ENCODE data around the gene EIF4G3.

EIF4G3 gene

GRCh38 chr1:20814534-20814871 lies 362.2 kb downstream of the EIF4G3 start:
- Histone ChIP-seq H3K9me3 (ENCODE audit: insufficient read depth, low read length) (no peaks in the 10 kb centered on the region), H3K9ac (ENCODE audit: low read length) (no peak overlapping the region), H3K27me3 (ENCODE audit: low read length) (no peaks in the 10 kb centered on the region), H3F3A (ENCODE audit: insufficient read depth) (no peaks in the 10 kb centered on the region), H3K79me2 (ENCODE audit: insufficient read depth, low read length) (no peaks in the 10 kb centered on the region), H3K9me2 (replicated peaks; ENCODE audit: insufficient read depth, low read length) (no peaks in the 10 kb centered on the region), H3K27ac (ENCODE audit: low read depth, low read length) (no peak overlapping the region), H3K36me3 (ENCODE audit: low read length) (peaks cover 12% of the 10 kb centered on the region; the same call in 1 of the 2 replicates), H3K4me2 (ENCODE audit: low read depth, low read length, poor library complexity, severe bottlenecking) (no peak overlapping the region), H2AFZ (ENCODE audit: low read depth, low read length, severe bottlenecking) (no peak overlapping the region), H4K20me1 (ENCODE audit: low read depth, low read length) (no peaks in the 10 kb centered on the region), H3K4me3 (ENCODE audit: insufficient read depth, low read length, poor library complexity, severe bottlenecking) (no peak overlapping the region)
- TF ChIP-seq CTCF (IDR thresholded peaks at IDR 0.05; ENCODE audit: insufficient read depth, low read length, poor library complexity, severe bottlenecking) (no peak), EZH2phosphoT487 (conservative IDR thresholded peaks at IDR 0.05; ENCODE audit: low read length) (no peak)

GRCh38 chr1:20811916-20812315 lies 364.8 kb downstream of the EIF4G3 start:
- H3K79me2 ChIP-seq (ENCODE audit: insufficient read depth, low read length): no peaks in the 10 kb centered on the region
- no peaks in the 10 kb centered on the region for H3K27me3 ChIP-seq (ENCODE audit: low read length)
- H3K9me2 ChIP-seq (replicated peaks; ENCODE audit: insufficient read depth, low read length): no peaks in the 10 kb centered on the region

DNA sequence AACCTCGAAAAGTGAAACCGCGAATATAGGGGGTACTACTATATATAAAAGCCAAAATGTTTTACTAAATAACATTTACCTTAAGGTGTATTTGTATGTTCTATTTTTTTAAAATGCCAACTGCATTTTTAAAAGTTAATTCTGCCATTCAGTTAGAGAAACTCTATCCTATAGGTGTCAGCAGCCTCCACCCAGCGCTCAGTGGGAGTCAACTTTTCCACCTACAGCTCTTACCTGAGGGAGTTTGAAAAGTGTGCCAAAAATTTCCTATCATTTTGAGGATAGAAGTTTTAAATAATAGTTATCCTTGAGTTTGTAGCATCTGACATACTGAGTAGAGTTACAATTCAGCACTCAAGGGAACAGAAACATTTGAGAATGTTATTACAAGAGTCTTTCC lies 383.5 kb downstream of the EIF4G3 start:
- H3K36me3 ChIP-seq (ENCODE audit: low read length): no peaks in the 10 kb centered on the region
- TF ChIP-seq EZH2phosphoT487 (conservative IDR thresholded peaks at IDR 0.05; ENCODE audit: low read length) (no peak), CTCF (IDR thresholded peaks at IDR 0.05; ENCODE audit: insufficient read depth, low read length, poor library complexity, severe bottlenecking) (no peak)
- H4K20me1 ChIP-seq (ENCODE audit: low read depth, low read length): no peaks in the 10 kb centered on the region
- H3K27ac ChIP-seq (ENCODE audit: low read depth, low read length): no peak overlapping the region
- no peak overlapping the region for H3K4me3 ChIP-seq (ENCODE audit: insufficient read depth, low read length, poor library complexity, severe bottlenecking)
- H2AFZ ChIP-seq (ENCODE audit: low read depth, low read length, severe bottlenecking): no peak overlapping the region
- H3K9me2 ChIP-seq (replicated peaks; ENCODE audit: insufficient read depth, low read length): no peaks in the 10 kb centered on the region
- H3K9me3 ChIP-seq (ENCODE audit: insufficient read depth, low read length): no peaks in the 10 kb centered on the region
- H3F3A ChIP-seq (ENCODE audit: insufficient read depth): peaks cover 3% of the 10 kb centered on the region; the same call in 1 of the 2 replicates
- no peak overlapping the region for H3K4me2 ChIP-seq (ENCODE audit: low read depth, low read length, poor library complexity, severe bottlenecking)
- no peaks in the 10 kb centered on the region for H3K27me3 ChIP-seq (ENCODE audit: low read length)
- H3K79me2 ChIP-seq (ENCODE audit: insufficient read depth, low read length): no peaks in the 10 kb centered on the region
- no peak overlapping the region for H3K9ac ChIP-seq (ENCODE audit: low read length)

More at GRCh38 chr1:20811916-20812315, 364.8 kb downstream of the EIF4G3 start:
- Histone ChIP-seq H3K27ac (ENCODE audit: low read depth, low read length) (no peak overlapping the region), H3K9ac (ENCODE audit: low read length) (no peak overlapping the region), H2AFZ (ENCODE audit: low read depth, low read length, severe bottlenecking) (no peak overlapping the region), H3K4me2 (ENCODE audit: low read depth, low read length, poor library complexity, severe bottlenecking) (no peak overlapping the region), H3K9me3 (ENCODE audit: insufficient read depth, low read length) (no peaks in the 10 kb centered on the region), H3K36me3 (ENCODE audit: low read length) (peaks cover 13% of the 10 kb centered on the region; the same call in 1 of the 2 replicates), H3K4me3 (ENCODE audit: insufficient read depth, low read length, poor library complexity, severe bottlenecking) (no peak overlapping the region), H4K20me1 (ENCODE audit: low read depth, low read length) (no peaks in the 10 kb centered on the region), H3F3A (ENCODE audit: insufficient read depth) (peaks cover 3% of the 10 kb centered on the region; the same call in 1 of the 2 replicates)
- TF ChIP-seq EZH2phosphoT487 (conservative IDR thresholded peaks at IDR 0.05; ENCODE audit: low read length): no peak
- no peak for TF ChIP-seq CTCF (IDR thresholded peaks at IDR 0.05; ENCODE audit: insufficient read depth, low read length, poor library complexity, severe bottlenecking)
